IPS-20b (cell line): ENCODE results near the gene RERG.

Experiments
- H3K27ac ChIP-seq: one replicate; pipeline ENCODE4 v1.5.1; 2013; ENCODE audit warnings: low read length
- H3K27me3 ChIP-seq: 2 replicates; pipeline ENCODE4 v1.6.1; 2013; ENCODE audit warnings: mild to moderate bottlenecking, low read length, inconsistent platforms; ENCODE audit not compliant: insufficient read depth
- H3K36me3 ChIP-seq: 2 replicates; pipeline ENCODE4 v1.6.1; 2013; ENCODE audit warnings: low read depth, mild to moderate bottlenecking, inconsistent platforms, low read length, moderate library complexity; ENCODE audit not compliant: insufficient read depth
- H3K4me1 ChIP-seq: 2 replicates; pipeline ENCODE4 v1.6.1; 2013; ENCODE audit warnings: mild to moderate bottlenecking, control low read depth, inconsistent platforms, low read length, moderate library complexity; ENCODE audit not compliant: insufficient read depth
- H3K4me3 ChIP-seq: 2 replicates; pipeline ENCODE4 v1.5.1; 2013; ENCODE audit warnings: mild to moderate bottlenecking, low read length, inconsistent platforms
- H3K9ac ChIP-seq: 2 replicates; pipeline ENCODE4 v1.6.1; 2013; ENCODE audit warnings: low read depth, mild to moderate bottlenecking, inconsistent platforms, low read length, moderate library complexity
- H3K9me3 ChIP-seq: 2 replicates; pipeline ENCODE4 v1.6.1; 2013; ENCODE audit warnings: mild to moderate bottlenecking, low read depth, low read length, inconsistent platforms; ENCODE audit not compliant: insufficient read depth

Gene RERG

GRCh38 chr12:15157269-15157671, 63.9 kb downstream of the RERG start:
- Histone ChIP-seq H3K27ac (no peak overlapping the region), H3K27me3 (no peaks in the 10 kb centered on the region), H3K9ac (no peak overlapping the region), H3K4me3 (no peak overlapping the region), H3K36me3 (no peaks in the 10 kb centered on the region), H3K4me1 (no peaks in the 10 kb centered on the region), H3K9me3 (no peaks in the 10 kb centered on the region)

- no peak overlapping the region for H3K27ac ChIP-seq
- no peak overlapping the region for H3K4me3 ChIP-seq
- H3K9me3 ChIP-seq, result no peaks in the 10 kb centered on the region
- H3K4me1 ChIP-seq, result no peaks in the 10 kb centered on the region
- no peaks in the 10 kb centered on the region for H3K36me3 ChIP-seq
- H3K9ac ChIP-seq, result no peak overlapping the region
- no peaks in the 10 kb centered on the region for H3K27me3 ChIP-seq
These were observed 65.9 kb downstream of the RERG start for GRCh38 chr12:15155271-15155670.

GRCh38 chr12:15154103-15154502, 67.1 kb downstream of the RERG start:
- H3K4me1 ChIP-seq, result no peaks in the 10 kb centered on the region
- no peaks in the 10 kb centered on the region for H3K36me3 ChIP-seq
- H3K9me3 ChIP-seq, result no peaks in the 10 kb centered on the region
- H3K27ac ChIP-seq, result no peak overlapping the region
- no peak overlapping the region for H3K4me3 ChIP-seq
- H3K27me3 ChIP-seq, result no peaks in the 10 kb centered on the region
- no peak overlapping the region for H3K9ac ChIP-seq

- H3K27me3 ChIP-seq, result no peaks in the 10 kb centered on the region
- H3K27ac ChIP-seq, result no peak overlapping the region
- no peak overlapping the region for H3K9ac ChIP-seq
- H3K36me3 ChIP-seq, result no peaks in the 10 kb centered on the region
- H3K9me3 ChIP-seq, result no peaks in the 10 kb centered on the region
- no peak overlapping the region for H3K4me3 ChIP-seq
- H3K4me1 ChIP-seq, result no peaks in the 10 kb centered on the region
These were observed 68.3 kb downstream of the RERG start for GRCh38 chr12:15152868-15153267.

GRCh38 chr12:15152456-15152855, 68.8 kb downstream of the RERG start:
- Histone ChIP-seq H3K9me3 (no peaks in the 10 kb centered on the region), H3K4me1 (no peaks in the 10 kb centered on the region), H3K27me3 (no peaks in the 10 kb centered on the region), H3K4me3 (no peak overlapping the region), H3K36me3 (no peaks in the 10 kb centered on the region), H3K9ac (no peak overlapping the region), H3K27ac (no peak overlapping the region)

- H3K9me3 ChIP-seq, result no peaks in the 10 kb centered on the region
- H3K9ac ChIP-seq, result no peak overlapping the region
- no peaks in the 10 kb centered on the region for H3K4me1 ChIP-seq
- H3K36me3 ChIP-seq, result no peaks in the 10 kb centered on the region
- no peaks in the 10 kb centered on the region for H3K27me3 ChIP-seq
- H3K27ac ChIP-seq, result no peak overlapping the region
- no peak overlapping the region for H3K4me3 ChIP-seq
These were observed 69.8 kb downstream of the RERG start for GRCh38 chr12:15151161-15152091.

GRCh38 chr12:15146585-15146984, 74.6 kb downstream of the RERG start:
- Histone ChIP-seq H3K36me3 (no peaks in the 10 kb centered on the region), H3K4me3 (no peak overlapping the region), H3K9ac (no peak overlapping the region), H3K4me1 (no peaks in the 10 kb centered on the region), H3K27me3 (no peaks in the 10 kb centered on the region), H3K27ac (no peak overlapping the region), H3K9me3 (no peaks in the 10 kb centered on the region)

- Histone ChIP-seq H3K27ac (no peak overlapping the region), H3K36me3 (no peaks in the 10 kb centered on the region), H3K27me3 (no peaks in the 10 kb centered on the region), H3K4me3 (no peak overlapping the region), H3K4me1 (no peaks in the 10 kb centered on the region), H3K9me3 (no peaks in the 10 kb centered on the region), H3K9ac (no peak overlapping the region)
These were observed 77.8 kb downstream of the RERG start for GRCh38 chr12:15143467-15143866.

- H3K27me3 ChIP-seq, result no peaks in the 10 kb centered on the region
- no peaks in the 10 kb centered on the region for H3K36me3 ChIP-seq
- H3K4me3 ChIP-seq, result no peak overlapping the region
- H3K9ac ChIP-seq, result no peak overlapping the region
- no peaks in the 10 kb centered on the region for H3K4me1 ChIP-seq
- no peaks in the 10 kb centered on the region for H3K9me3 ChIP-seq
- no peak overlapping the region for H3K27ac ChIP-seq
These were observed 78.5 kb downstream of the RERG start for GRCh38 chr12:15142711-15143110.

GRCh38 chr12:15131431-15131830, 89.8 kb downstream of the RERG start:
- no peak overlapping the region for H3K27ac ChIP-seq
- H3K27me3 ChIP-seq, result no peaks in the 10 kb centered on the region
- no peaks in the 10 kb centered on the region for H3K4me1 ChIP-seq
- no peaks in the 10 kb centered on the region for H3K36me3 ChIP-seq
- H3K9me3 ChIP-seq, result no peaks in the 10 kb centered on the region
- H3K9ac ChIP-seq, result no peak overlapping the region
- H3K4me3 ChIP-seq, result no peak overlapping the region

- H3K27me3 ChIP-seq, result no peaks in the 10 kb centered on the region
- H3K9me3 ChIP-seq, result no peaks in the 10 kb centered on the region
- H3K4me3 ChIP-seq, result no peak overlapping the region
- H3K4me1 ChIP-seq, result no peaks in the 10 kb centered on the region
- no peak overlapping the region for H3K9ac ChIP-seq
- H3K36me3 ChIP-seq, result no peaks in the 10 kb centered on the region
- H3K27ac ChIP-seq, result no peak overlapping the region
These were observed 90.7 kb downstream of the RERG start for GRCh38 chr12:15130541-15130940.

- H3K27me3 ChIP-seq, result no peaks in the 10 kb centered on the region
- H3K27ac ChIP-seq, result no peak overlapping the region
- no peaks in the 10 kb centered on the region for H3K4me1 ChIP-seq
- no peaks in the 10 kb centered on the region for H3K36me3 ChIP-seq
- H3K9ac ChIP-seq, result no peak overlapping the region
- no peak overlapping the region for H3K4me3 ChIP-seq
- no peaks in the 10 kb centered on the region for H3K9me3 ChIP-seq
These were observed 97.8 kb downstream of the RERG start for GRCh38 chr12:15123401-15123800.
